Suprapubic skin (tissue), 4 donors: ENCODE results near the gene CD79B. TPM values are rescaled to one million over a fixed set of nuclear protein-coding genes. Genes with fewer than 3 reads are reported as not detected.

Experiments used
- DNase-seq, 2 donors: peaks; one replicate each; pipeline ENCODE4 v3.0.0-alpha.2; 2019; ENCODE audit warnings: low spot score in 2 of 2
- H3K27ac ChIP-seq: fragments of 200-600 bp; sonication (generic); one replicate; pipeline ENCODE4 v1.5.1; 2019
- H3K27me3 ChIP-seq: fragments of 200-600 bp; sonication (generic); one replicate; pipeline ENCODE4 v1.5.1; 2019
- H3K36me3 ChIP-seq: fragments of 200-600 bp; sonication (generic); one replicate; pipeline ENCODE4 v1.5.1; 2019
- H3K4me1 ChIP-seq: fragments of 200-600 bp; sonication (generic); one replicate; pipeline ENCODE4 v1.5.1; 2019
- H3K4me3 ChIP-seq: fragments of 200-600 bp; sonication (generic); one replicate; pipeline ENCODE4 v1.5.1; 2019; ENCODE audit warnings: mild to moderate bottlenecking
- H3K9me3 ChIP-seq: fragments of 200-600 bp; sonication (generic); one replicate; pipeline ENCODE4 v1.5.1; 2019
- EP300 ChIP-seq: sonication (generic); formaldehyde crosslinking; IDR thresholded peaks from one replicate; pipeline ENCODE4 v1.6.1; 2017; ENCODE audit warnings: antibody characterized with exemption
- POLR2A ChIP-seq, 2 donors: fragments of 450-650 bp; IDR thresholded peaks; one replicate each; pipeline ENCODE4 v1.6.1; 2017; ENCODE audit warnings: antibody characterized with exemption in 2 of 2, mild to moderate bottlenecking in 2 of 2, moderate library complexity in 2 of 2
- POLR2AphosphoS5 ChIP-seq, 3 donors: sonication (generic); formaldehyde crosslinking; IDR thresholded peaks; one replicate each; pipeline ENCODE4 v1.6.1; 2017; ENCODE audit warnings: antibody characterized with exemption in 3 of 3
- WGBS: methylation state at CpG from one replicate; pipeline ENCODE4 v1.1.5; 2018; 5-methylcytosine and 5-hydroxymethylcytosine counted together
- total RNA-seq, 4 donors: library from RNA; depleted of rRNA; stranded (reverse); fragments of >200 nt; gene quantifications; one replicate each; pipeline ENCODE4 v1.1.0, GENCODE V29; 2016
- TF ChIP-seq, protein P1 (sequence below), 2 donors: fragments of 200-600 bp in 1 of 2; fragments of 450-650 bp in 1 of 2; sonication (generic) in 1 of 2; IDR thresholded peaks; one replicate each; pipeline ENCODE4 v1.5.1; 2016 to 2019; ENCODE audit warnings: antibody characterized with exemption in 2 of 2, mild to moderate bottlenecking in 1 of 2, moderate library complexity in 1 of 2

CD79B gene
- total RNA-seq, 4 donors from 2014 or later: 1.5 to 7.9 (median 2.2) TPM

DNA sequence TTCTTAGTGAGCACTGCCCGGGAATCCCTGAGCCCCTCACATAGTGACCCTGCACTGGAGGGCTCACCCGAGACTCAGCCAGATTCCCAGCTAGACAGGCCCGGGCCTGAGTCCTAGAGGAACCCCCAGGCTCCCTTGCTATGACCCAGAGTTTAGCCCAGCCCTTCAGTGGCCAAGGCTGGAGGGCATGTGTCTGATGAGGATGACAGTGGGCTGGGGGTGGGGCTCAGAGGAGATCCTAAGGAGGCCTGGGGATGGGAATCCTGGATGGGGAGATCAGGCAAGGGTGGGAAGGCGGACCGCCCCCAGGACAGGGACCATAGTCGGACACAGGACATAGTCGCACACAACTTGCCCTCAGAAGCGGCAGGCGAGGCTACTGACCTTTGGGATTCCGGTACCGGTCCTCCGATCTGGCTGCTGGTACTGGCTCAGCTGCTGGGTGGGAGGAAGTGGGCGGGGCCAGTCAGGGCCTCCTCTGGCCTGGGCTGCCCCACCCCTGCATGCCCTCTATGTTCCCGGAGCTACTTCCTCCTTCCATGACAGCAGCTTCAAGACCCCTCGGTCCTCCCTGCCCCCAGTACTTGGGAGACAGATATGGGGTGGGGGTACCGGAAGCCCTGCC, 1.1 kb downstream of the CD79B start:
- peak; percentile 80 to 86 for DNase-seq
- Histone ChIP-seq H3K27me3 (no peaks in the 10 kb centered on the region), H3K4me1 (peaks cover 20% of the 10 kb centered on the region), H3K4me3 (peak overlapping the region; percentile 8), H3K27ac (peak overlapping the region; percentile 34), H3K9me3 (no peaks in the 10 kb centered on the region), H3K36me3 (no peaks in the 10 kb centered on the region)
- 77% methylated on average over 9 of the region's 16 CpGs for whole genome bisulfite sequencing
- TF ChIP-seq, protein P1, sequence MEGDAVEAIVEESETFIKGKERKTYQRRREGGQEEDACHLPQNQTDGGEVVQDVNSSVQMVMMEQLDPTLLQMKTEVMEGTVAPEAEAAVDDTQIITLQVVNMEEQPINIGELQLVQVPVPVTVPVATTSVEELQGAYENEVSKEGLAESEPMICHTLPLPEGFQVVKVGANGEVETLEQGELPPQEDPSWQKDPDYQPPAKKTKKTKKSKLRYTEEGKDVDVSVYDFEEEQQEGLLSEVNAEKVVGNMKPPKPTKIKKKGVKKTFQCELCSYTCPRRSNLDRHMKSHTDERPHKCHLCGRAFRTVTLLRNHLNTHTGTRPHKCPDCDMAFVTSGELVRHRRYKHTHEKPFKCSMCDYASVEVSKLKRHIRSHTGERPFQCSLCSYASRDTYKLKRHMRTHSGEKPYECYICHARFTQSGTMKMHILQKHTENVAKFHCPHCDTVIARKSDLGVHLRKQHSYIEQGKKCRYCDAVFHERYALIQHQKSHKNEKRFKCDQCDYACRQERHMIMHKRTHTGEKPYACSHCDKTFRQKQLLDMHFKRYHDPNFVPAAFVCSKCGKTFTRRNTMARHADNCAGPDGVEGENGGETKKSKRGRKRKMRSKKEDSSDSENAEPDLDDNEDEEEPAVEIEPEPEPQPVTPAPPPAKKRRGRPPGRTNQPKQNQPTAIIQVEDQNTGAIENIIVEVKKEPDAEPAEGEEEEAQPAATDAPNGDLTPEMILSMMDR (IDR thresholded peaks at IDR 0.05): no peak
- TF ChIP-seq EP300 (no peak), POLR2A (IDR thresholded peaks at IDR 0.05) (no peak), POLR2AphosphoS5 (IDR thresholded peaks at IDR 0.05) (no peak)

DNA sequence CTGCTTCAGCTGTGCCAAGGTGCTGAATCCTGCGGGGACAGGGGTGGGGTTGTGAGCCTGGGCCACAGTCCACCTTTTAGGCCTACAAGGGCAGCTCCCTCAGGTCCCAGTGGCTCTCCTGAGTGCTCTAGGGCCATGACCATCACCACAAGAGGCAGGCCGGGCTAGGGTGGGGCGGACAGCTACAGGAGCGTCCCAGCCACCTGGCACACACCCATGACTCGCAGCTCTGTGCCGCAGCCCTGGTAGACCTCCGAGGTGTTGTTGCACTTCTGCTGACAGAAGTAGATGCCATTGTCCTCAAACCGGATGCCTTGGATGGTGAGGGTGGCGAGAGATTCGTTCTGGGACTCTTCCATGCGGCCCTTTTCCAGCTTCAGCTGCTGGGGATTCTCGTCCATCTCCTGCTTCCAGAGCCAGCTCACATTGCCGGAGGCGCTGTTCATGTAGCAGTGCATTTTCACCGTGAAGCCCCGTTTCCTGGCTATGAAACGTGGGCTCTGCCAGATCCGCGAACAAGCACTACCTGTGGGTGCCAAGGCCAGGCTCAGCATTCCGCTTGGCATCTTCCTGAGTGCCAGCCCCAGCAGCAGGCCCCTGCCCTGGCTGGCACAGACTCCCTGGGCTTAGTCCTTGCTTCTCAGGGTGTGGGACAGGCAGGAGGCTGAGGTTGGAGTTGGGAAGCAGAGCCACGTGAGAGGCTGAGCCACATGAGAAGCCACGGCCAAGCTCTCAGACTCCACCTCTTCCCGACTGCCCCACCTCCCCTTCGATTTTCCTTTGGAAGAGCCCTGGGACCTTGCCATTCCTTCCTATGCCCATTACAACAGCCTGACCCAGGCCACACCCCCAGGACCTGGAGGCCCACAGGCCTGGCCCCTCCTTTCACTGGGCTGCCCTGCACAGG, 2.0 kb downstream of the CD79B start:
- peak in 1 of 2 donors; percentile 78 for DNase-seq
- peak overlapping the region; percentile 19 for H3K27ac ChIP-seq
- WGBS: 47% methylated on average over 3 of the region's 24 CpGs

DNA sequence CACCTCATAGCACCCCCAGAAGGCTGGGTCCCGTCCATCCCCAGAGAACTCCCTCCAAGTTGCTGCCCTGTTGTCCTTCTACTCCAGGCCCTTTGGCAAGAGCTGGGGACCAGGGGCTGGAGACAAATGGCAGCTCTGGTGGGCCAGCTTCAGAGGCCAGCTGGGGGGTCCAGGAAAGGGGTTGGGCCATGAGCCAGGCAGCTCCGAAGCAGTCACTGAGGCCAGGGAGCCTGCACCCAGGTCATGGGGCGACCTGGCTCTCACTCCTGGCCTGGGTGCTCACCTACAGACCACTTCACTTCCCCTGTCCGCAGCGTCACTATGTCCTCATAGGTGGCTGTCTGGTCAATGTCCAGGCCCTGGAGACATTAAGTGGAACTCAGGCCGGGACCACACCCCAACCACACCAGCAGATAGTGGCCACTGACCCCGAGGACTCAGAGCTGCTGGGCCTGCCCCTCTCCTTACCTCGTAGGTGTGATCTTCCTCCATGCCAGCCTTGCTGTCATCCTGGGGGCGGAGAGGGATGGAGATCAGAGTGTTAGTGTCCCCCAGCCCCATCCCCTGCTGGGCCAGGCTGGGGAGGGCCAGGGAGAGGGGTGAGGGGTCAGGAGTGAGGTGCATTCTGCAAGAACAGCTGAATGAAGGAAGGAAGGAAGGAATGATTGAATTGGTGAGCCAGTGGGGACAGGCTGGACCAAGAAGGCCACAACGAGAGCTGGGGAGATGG, 3.0 kb downstream of the CD79B start:
- WGBS: 98% methylated on average over 9 of the region's 10 CpGs
- Histone ChIP-seq H3K36me3 (no peaks in the 10 kb centered on the region), H3K4me1 (peaks cover 20% of the 10 kb centered on the region), H3K9me3 (no peaks in the 10 kb centered on the region), H3K4me3 (no peak overlapping the region), H3K27ac (no peak overlapping the region), H3K27me3 (no peaks in the 10 kb centered on the region)
- no peak for DNase-seq
- TF ChIP-seq EP300 (no peak), POLR2AphosphoS5 (IDR thresholded peaks at IDR 0.05) (no peak), POLR2A (IDR thresholded peaks at IDR 0.05) (no peak)
- TF ChIP-seq, protein P1 (IDR thresholded peaks at IDR 0.05): no peak

More for the DNA sequence above, 2.0 kb downstream of the CD79B start:
- H3K4me1 ChIP-seq: peaks cover 20% of the 10 kb centered on the region
- no peaks in the 10 kb centered on the region for H3K27me3 ChIP-seq
- H3K9me3 ChIP-seq: no peaks in the 10 kb centered on the region
- H3K4me3 ChIP-seq: peak overlapping the region; percentile 8
- no peaks in the 10 kb centered on the region for H3K36me3 ChIP-seq
- TF ChIP-seq POLR2A (IDR thresholded peaks at IDR 0.05): no peak
- no peak for TF ChIP-seq POLR2AphosphoS5 (IDR thresholded peaks at IDR 0.05)
- no peak for TF ChIP-seq EP300
- TF ChIP-seq, protein P1 (IDR thresholded peaks at IDR 0.05): no peak

DNA sequence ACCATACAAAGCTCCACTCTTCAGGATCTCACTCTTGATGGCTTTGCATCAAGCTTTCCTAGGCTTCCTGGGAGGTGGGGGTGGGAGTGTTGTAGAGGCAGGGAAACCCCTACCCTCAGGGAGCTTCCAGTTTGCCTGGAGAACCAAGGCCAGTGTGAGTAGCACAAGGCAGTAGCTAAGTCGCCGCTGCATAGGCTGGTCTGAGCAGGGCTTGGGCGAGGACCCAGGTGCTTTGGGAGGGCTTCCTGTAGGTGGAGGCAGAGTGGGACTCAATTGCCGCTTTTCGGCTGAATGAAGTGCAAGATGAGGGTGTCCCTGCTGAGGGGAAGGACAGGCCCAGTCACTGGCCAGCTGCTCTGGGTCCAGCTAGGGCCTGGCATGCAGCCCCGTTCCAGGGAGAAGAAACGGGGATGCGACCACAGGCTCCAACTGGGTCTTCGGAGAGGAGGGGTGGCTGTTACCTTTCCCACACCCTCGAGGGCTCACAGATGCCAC, 3.9 kb downstream of the CD79B start:
- H3K27me3 ChIP-seq: no peaks in the 10 kb centered on the region
- no peak for DNase-seq

More for the DNA sequence above, 3.9 kb downstream of the CD79B start:
- Histone ChIP-seq H3K27ac (no peak overlapping the region), H3K36me3 (no peaks in the 10 kb centered on the region), H3K4me1 (peaks cover 20% of the 10 kb centered on the region), H3K4me3 (no peak overlapping the region), H3K9me3 (no peaks in the 10 kb centered on the region)
- TF ChIP-seq, protein P1 (IDR thresholded peaks at IDR 0.05): no peak
- TF ChIP-seq EP300 (no peak), POLR2A (IDR thresholded peaks at IDR 0.05) (no peak), POLR2AphosphoS5 (IDR thresholded peaks at IDR 0.05) (no peak)
- 100% methylated on average over 6 of the region's 10 CpGs for WGBS
